NCI-H748 treated with DMSO at 0.1 percent for 48 hours (cell line): ENCODE data around the gene TMEM132A.

ENCODE experiments used
- DNase-seq: peaks from one replicate; lab custom pipeline; 2025; lab: John Stamatoyannopoulos, UW

Gene TMEM132A

DNA sequence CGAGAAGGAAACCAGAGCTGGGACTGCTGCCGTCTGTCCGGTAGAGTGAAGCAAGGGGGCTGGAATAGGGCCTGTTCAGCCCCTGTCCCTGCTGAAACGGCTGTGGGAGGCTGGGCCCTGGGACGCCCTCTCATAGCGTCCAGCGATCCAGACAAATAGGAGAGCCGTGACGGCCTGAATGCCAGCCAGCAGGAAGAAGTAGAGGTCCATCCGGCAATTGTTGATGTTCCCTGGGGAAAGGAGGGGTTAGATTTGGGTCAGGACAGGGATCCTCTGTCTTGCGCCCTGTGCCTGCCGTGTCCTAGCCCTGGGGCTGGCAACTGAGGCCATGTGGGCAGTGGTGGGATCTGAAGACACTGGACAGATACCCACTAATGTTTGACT lies 12.9 kb downstream of the TMEM132A start:
- no peak for DNase-seq

DNA sequence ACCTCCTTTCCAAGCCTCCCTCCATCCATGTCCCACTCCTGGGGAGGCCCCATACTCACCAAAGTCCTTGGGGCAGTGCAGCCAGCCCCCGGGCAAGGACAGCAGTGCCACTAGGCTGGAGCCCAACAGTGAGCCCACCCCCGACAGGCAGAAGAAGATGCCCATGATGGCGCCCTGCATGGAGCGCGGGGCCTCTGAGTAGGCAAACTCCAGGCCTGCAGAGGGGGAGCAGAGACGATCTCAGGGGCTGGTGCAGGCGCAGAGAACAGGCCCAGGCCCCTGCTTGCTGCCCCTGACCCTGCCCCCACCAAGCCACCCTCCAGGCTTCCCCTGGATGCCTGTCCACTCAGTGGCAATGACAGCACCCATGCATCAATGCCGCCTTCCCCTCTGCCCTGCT lies 13.6 kb downstream of the TMEM132A start:
- DNase-seq, result no peak

DNA sequence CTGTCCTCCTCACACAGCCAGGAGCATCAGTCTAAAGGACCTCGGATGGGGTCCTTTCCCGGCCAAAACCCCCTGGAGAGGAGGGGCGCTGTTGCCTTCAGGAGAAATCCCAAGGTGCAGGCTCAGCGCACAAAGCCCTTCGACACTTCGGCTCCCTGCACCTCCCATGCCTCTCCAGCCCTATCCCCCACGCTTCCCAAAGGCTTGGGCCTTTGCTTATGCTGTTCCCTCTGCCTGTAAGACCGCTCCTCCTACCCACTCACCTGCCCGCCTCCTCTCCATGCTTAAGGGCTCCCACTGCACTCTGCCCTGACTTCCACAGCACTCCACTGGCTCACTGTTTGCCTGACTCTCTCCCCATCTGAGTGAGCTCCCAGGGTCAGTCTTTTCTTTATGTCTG lies 14.2 kb downstream of the TMEM132A start:
- DNase-seq, result no peak

DNA sequence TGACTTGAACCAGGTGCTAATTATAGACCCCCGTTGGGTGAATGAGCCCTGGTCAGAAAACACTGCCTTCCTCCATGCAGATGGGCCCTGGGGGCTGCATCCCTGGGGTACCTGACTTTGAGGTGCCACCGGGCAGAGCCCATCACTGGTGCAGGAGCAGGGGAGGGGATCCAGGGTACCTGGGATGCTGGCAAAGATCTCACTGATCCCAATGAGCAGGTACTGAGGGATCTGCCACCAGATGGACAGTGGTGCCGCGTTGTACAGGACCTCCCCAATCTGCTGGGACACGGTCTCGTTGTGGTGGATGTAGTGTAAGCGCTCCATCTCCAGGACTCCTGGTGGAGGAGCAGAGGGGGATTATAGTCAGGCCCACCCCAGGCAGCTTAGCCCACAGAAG lies 15.0 kb downstream of the TMEM132A start:
- no peak for DNase-seq

DNA sequence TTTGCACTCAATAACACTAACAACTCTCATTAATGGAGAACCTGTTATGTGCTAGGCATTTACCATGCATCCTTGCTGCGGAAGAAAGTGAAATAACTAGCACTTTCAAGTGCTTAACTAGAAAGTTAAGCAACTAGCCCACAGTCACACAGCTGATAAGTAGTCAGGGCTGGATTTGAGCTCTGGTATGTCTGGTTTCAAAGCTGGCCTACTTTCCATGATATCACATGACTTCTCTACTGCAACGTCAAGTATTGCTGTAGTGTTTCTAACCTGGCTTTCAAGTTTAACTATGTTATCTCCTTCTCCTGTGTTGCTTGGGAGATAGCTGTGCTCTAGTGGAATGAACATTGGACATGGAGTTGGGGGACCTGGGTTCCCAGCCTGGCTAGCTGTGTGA lies 15.6 kb downstream of the TMEM132A start:
- DNase-seq, result no peak

DNA sequence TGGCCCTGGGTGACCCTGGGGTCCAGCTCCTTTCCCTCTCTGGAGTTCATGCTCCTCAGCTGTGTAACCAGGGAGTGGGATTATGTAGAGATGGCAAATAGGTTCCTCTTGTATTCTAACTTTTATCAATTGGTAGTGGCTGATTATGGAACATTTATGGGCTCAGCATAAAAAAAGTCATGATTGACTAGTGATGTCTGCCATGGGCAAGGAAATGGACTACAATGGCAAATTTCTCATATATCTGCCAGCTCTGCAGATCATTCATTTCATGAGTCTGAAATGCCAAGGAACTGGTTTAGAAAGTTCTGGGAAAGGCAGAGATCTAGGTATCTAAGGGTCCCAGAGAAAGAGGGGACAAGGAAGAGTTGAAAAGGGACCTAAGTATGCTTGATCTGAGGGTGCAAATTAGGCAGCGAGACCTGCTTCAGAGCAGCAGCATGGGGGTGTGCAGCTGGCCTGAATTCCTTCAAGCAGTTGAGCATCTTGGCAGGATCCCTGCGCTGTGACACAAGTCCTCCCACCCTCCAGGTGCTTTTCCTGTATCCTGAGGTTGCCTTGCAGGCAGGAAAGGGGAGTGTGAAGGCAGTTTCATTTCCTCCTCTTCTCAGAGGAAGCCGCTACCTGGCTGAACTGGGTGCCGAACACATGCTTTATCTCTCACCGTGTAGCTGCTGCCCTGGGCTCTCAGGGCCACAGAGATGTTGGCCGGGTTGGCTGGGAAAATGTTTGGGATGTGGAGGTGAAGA lies 17.3 kb downstream of the TMEM132A start:
- no peak for DNase-seq

DNA sequence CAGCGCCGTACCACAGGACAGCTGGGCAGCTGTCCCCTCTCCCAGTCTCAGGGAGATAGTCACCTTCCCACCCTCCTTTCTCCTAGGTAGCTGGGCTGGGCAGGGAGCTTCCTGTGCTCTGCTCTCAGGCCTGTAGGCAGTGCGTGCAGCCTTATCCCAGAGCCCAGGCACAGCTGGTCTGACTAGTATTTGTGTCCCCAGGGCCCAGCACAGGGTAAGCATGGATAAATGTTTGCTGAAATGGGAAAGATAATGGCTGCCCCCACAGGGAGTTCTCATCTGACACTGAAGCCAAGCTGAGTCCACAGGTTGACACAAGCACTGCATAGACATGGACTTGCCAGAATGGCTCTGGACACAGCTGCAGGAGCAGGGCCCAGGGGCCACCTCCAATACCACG lies 18.0 kb downstream of the TMEM132A start:
- DNase-seq, result no peak

DNA sequence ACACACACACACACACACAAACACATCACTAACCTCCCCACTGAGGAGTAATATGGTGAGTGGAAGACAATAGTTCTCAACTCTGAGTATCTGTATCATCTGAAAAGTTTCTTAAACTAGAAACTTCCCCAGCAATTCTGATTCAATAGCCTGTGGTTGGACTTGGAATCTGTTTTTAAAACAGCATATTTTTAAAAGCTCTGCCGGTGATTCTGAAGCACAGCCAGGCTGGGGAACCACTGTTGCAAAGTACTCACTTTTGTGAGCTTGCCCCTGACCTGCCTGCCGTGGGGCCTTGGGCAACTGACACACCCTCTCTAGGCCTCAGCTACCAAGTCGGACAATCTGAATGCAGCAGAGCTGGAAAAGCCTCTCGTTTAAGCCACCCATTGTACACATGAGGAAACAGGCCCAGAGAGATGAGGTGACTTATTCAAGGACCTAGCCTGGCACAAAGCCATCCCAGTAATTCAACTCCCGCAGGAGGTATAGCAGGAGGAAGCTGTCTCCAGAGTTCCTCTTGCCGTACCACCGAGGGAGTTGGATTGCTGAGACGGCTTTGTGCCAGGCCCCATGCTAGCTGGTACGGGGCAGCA lies 18.8 kb downstream of the TMEM132A start:
- DNase-seq, result no peak

DNA sequence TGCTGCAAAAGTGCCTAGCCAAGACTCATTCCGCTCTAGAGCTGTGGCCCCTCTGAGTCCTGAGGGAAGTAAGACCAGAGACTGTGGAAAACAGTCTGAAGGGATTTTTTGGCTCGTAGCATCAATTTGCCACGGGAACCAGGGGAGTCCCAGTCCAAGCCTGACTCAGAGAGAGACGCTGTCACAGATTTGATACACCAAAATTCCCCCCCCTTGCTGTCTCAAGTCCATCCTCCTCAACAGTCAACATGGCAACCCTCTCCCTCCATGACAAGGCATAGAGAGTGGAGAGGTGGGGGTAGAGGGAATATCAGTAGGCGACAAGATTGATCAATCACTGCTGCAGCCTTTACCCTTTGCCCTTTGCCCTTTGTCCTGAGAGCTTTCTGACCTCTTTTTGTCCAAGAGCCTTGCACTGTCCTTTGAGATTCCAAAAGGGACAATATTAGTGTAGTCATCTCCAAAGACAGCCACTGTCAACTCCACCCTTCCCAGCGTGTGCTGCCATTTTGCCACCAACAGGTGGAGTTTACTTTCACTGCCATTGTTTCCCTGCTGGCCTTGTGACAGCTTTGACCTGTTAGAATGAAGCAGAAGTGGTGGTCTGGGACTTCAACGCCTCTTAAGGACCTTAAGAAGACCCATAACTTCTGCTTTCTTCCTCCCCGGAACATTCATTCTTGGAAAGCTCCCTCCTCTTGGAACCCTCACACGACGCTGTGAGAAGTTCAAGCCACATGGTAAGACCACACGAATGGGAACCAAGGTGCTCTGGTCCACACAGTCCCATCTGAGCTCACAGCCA lies 20.4 kb downstream of the TMEM132A start:
- no peak for DNase-seq

DNA sequence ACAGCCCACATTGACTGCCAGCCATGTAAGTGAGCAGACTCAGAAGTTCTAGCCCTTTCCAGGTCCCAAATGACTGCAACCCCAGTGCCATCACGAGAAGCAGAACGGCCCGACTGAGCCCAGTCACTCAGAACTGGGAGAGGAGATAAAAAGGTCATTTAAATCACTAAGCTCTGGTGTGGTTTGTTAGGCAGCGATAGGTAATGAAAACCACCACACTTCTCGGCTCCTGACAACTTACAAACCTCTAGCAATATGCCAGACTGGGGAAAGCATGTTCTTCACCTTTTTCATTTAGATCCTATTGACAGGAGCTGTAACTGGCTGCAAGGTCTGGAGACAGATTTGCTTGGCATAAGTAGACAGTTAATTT lies 21.0 kb downstream of the TMEM132A start:
- no peak for DNase-seq

DNA sequence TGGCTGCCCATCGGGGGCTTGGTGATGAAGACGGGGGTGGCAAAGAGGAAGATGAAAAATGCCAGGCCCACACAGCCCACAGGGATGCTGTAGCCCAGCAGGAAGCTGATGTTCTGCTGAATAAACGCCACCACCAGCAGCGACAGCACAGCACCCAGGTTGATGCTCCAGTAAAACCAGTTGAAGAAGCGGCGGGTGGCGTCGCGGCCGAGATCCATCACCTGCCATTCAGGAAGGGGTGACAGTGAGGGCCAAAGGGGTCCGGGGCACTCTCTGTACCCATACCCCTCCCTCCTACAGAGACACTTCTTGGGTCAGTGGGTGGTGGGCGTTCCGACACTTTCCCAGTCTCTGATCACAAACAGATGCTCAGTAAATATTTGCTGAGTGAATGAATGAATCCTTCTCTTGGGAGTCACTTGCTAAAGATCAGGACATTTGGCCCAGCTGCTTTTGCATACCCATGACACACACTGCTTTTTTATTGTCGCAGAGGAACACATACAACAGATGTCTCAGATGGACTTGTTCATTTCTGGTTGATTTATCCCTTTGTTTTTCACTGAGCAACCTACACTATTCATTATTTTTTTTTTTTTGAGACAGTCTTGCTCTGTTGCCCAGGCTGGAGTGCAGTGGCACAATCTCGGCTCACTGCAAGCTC lies 22.5 kb downstream of the TMEM132A start:
- no peak for DNase-seq

DNA sequence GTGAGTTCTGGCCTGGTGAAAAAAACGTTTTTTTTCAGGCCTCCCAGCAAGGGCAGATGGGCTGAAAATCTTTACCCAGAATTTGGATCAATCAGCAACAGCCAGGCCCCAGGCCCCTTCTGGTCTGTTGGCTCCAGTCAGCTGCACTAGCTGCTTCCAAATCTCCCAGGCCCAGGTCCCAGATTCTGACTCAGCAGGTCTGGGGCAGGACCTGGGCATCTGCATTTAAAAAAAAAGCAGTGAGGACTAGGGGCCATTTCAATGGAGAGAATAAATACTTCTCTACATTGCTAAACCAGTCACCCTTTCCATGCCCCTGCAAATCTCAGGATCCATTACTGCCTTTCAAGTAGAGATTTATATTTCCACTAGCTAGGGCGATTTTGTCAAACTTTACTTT lies 23.4 kb downstream of the TMEM132A start:
- DNase-seq, result no peak

DNA sequence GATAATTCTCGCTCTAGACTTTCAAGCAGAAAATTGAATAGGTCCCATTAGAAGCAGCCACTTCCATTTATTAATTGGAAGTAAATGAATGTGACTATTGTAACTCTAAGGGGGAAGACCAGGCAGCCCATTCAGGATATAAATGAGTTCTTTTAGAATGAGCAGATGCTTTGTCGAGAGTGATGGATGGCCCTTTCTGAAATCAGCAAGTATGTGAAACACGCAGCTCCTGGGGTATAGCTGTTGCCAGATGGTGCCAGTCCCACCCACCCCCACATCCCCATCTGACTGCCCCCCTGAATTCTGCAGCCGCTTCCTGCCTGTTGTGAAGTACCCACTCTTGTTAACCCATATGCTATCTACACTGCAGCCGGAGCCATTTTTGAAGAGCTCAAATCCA lies 24.0 kb downstream of the TMEM132A start:
- DNase-seq, result no peak

DNA sequence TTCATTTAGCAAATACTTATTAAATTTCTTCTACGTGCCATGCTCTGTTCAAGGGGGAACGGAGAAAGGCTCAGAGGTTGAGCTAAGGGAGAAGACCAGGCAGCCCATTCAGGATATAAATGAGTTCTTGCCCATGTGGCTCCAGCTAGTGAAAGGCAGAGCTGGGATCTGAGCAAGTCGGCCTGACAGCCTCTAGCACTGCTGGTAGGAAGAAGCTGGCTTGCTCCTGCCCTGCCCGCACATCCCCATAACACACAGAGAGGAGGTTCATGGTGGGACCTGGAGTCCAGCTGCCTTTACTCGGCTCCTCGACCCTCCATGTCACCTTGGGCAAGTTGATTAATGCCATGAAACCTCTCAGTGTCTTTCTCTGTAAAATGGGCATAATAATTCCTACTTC lies 25.8 kb downstream of the TMEM132A start:
- DNase-seq, result no peak

DNA sequence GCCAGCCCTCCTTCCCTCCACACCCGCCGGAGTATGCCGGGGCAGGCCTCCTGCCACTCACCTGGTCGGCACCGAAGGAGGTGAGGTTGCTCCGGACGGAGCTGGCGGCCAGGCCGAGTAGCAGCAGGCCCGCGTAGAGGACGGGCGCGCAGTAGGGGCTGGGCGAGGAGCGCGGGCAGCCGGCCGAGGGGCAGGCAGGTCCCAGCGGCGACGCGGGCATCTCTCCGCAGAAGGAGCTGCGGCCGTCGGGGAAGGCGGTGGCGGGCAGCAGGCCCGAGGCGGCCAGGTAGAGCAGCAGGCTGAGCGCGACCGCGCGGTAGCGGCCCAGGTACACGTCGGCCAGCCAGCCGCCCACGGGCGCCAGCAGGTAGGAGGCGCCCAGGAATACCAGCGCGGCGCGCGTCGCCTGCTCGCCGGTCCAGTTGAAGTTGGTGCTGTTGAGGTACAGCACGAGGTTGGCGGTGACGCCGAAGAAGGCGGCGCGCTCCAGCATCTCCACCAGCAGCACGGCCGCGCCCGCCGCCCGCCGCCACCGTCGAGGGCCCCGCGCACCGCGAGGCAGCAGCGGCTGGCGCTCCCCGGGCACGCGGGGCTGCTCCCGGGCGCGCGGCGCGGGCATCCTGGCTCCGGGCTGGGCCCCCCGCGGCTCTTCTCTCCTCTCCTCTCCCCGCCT lies 26.8 kb downstream of the TMEM132A start:
- no peak for DNase-seq

DNA sequence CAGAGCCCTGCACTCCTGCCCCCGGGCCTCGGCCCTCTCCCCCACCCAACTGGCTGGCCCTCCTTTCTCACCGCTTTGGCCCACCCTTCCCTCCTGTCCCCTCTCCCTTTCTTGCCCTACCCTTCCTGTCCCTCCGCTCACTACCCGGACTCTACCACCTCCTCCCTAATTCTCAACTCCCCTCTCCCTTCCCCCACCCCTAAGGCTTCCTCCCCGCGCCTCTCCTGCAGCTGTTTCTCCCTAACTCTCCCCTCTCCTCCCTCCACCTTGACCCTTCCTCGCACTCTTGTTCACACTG lies 27.3 kb downstream of the TMEM132A start:
- no peak for DNase-seq

DNA sequence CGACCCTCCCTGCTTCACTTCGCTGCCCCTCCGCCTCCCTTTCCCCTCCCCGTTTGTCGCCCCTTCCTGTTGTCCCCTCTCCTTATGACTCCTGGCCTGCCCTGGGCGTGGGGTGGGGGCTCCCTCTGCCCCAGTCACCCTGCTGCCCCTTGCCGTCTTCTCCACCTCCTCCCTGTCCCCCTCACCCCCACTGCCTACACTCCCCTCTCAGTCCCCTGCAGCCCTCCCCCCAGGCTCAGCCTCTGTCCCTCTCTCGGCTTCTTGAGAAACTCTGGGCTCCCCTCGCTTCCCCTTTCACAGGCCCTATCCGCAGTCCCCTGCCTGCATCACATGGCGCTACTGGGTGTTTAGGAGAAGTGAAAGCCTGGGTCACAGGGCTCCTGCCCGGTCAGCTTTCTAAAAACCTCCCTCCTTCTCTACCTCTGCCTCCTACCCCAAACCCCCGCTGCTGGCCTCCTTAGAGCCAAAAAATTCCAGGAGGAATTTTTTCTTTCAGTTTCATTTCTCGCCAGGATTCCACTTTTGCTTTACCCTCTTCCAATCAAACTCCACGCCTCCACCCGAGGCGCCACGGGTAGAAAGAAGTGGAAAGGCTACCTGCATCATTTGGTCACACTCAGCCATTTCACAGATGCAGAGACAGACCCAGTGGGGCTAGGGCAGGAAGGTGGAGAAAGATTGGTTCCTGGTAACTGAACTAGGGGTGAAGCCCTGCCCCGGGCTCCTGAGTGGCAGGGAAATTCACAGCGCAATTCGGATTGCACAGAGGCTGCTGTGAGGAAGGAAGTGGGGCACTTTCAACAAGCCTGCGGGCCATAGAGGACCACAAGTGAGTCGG lies 27.9 kb downstream of the TMEM132A start, which contains the start of gene SLC15A3:
Gene SLC15A3 (minus strand): TSS at position 273 of the 838 bp plus-strand sequence. CDS start 625 bp downstream, outside the sequence.
- no peak for DNase-seq

DNA sequence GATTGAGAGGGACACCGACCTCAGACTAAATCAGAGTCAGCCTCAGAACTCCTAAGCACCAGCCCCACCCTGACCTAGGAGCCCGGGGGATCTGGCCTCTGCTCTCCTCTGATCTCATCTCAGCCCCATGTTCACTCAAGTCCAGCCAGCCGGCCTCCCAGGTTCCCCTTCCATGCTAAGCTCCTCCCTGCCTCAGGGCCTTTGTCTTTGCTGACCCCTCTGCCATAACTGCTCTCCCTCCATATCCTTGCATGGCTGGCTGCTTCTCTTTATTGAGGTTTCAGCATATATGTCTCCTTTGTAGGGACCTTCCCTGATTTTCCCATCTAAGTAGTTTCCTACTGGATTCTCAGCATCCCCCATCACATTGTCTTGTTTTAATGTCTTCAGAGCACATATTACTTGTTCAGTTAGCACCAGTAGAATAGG lies 28.5 kb downstream of the TMEM132A start:
- no peak for DNase-seq

DNA sequence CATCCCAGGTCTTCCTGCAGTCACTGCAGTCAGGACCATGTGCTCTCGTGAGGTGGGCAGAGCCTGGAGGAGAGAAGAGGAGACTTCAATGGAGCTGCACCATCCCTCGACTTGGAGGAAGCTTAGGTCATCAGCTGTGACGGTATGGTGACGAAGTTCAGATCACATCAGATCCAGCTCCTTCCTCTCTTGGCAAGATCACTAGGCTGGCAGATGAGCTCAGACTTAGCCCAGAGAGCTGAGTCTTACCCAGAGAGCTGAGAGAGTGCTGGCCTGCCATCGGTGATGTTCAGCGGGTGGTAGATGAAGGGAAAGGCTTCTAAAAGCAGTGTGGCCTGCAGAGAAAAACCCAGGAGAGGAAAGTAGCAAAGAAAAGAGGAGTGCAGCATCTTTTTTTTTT lies 29.5 kb downstream of the TMEM132A start:
- DNase-seq, result no peak

DNA sequence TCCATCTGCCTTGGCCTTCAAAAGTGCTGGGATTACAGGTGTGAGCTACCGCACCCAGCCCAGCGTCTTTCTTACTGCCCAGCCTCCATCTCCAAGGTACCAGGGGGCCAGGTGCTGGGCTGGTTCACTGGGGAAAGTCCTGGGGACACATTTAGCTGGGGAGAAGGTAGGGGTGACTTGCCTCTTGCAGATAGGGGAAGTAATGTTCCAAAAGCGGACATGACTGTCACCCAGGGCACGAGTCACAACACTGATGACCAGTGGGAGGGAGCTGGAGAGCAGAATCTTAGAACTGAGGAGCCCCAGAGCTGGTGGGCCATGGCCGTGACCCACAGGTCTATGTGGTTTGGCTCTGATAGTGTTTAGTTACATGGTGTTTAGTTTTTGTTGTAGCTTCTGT lies 30.2 kb downstream of the TMEM132A start:
- no peak for DNase-seq

DNA sequence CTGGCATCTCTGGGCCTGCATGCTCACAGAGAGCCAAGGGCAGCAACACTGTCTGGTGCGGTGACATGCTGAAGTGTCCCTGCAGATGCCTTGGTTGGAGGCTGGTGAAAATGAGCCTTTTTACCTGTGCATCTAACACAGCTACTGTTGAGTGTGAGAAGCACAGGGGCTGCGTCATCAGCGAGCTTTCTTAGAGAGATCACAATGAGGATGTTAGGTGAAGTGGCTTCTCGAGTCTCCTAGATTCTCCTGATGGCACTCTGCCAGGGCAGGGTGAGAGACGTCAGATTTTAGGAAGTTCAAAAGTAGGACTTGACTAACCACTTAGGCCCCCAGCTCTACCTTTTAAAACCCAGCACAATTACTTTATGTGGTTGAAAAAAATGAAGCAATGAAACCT lies 31.3 kb downstream of the TMEM132A start:
- DNase-seq, result no peak
